Loucy (cell line): ENCODE data around the gene VCL.

Source experiments
- EZH2phosphoT487 ChIP-seq: fragments of 200-600 bp; IDR thresholded peaks from 2 replicates; pipeline ENCODE4 v1.6.1; 2018; ENCODE audit warnings: antibody characterized with exemption, mild to moderate bottlenecking, moderate library complexity, borderline replicate concordance
- TF ChIP-seq, protein P1 (sequence below): fragments of 200-600 bp; sonication (generic); conservative IDR thresholded peaks from 2 replicates; pipeline ENCODE4 v1.5.1; 2014; ENCODE audit warnings: mild to moderate bottlenecking, antibody characterized with exemption, low read length

DNA sequence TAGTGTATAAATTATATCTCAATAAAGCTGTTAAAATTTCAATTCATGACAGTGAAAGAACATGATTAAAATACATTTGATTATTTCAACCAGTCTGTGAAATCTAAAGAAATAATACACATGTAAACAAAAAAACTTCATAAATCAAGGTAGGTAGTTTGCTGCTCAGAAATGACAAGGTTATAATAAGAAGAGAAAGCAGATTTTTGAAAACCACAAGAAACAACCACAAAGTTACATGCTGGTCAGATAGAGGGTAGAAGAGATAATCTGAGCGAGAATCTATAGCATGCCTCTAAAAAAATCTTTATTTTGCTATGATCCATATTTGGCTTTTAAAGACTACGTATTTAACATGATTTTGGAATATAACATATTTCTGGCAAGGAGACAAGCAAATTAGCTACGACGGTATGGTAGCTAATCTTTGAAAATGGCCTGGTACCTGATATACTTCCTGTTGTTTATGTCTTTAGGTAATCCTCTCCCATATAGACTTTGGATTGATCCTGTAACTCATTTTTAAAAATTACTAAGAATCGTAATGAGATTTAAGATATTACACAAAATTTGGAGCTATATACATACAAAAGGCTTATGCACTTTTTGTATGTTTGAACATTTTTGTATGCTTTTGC, 23.5 kb upstream of the VCL start:
- TF ChIP-seq, protein P1, sequence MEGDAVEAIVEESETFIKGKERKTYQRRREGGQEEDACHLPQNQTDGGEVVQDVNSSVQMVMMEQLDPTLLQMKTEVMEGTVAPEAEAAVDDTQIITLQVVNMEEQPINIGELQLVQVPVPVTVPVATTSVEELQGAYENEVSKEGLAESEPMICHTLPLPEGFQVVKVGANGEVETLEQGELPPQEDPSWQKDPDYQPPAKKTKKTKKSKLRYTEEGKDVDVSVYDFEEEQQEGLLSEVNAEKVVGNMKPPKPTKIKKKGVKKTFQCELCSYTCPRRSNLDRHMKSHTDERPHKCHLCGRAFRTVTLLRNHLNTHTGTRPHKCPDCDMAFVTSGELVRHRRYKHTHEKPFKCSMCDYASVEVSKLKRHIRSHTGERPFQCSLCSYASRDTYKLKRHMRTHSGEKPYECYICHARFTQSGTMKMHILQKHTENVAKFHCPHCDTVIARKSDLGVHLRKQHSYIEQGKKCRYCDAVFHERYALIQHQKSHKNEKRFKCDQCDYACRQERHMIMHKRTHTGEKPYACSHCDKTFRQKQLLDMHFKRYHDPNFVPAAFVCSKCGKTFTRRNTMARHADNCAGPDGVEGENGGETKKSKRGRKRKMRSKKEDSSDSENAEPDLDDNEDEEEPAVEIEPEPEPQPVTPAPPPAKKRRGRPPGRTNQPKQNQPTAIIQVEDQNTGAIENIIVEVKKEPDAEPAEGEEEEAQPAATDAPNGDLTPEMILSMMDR, result no peak
- TF ChIP-seq EZH2phosphoT487, result no peak
